ENCODE data around the gene LRP8. TPM values are rescaled to one million over a fixed set of nuclear protein-coding genes. Genes with fewer than 3 reads are reported as not detected.

Gene LRP8
- total RNA-seq, 6 experiments from 2014 or later, result 7.2 to 14.9 (median 13.0) TPM

GRCh38 chr1:53349968-53350852 is 22.3 kb upstream of the LRP8 start:
- Mint-ChIP-seq H3K9me3 (no peaks in the 10 kb centered on the region), H3K27me3 (ENCODE audit: insufficient read depth) (peaks cover 17% of the 10 kb centered on the region), H3K4me1 (ENCODE audit: low read depth) (no peaks in the 10 kb centered on the region), H3K4me3 (no peak overlapping the region), H3K27ac (no peak overlapping the region), H3K36me3 (ENCODE audit: low read depth) (no peaks in the 10 kb centered on the region)
- no peak for DNase-seq
- TF ChIP-seq CTCF (IDR thresholded peaks at IDR 0.05), result no peak

- no peaks in the 10 kb centered on the region for H3K36me3 Mint-ChIP-seq (ENCODE audit: low read depth)
- no peak for TF ChIP-seq CTCF (IDR thresholded peaks at IDR 0.05)
- no peak for DNase-seq
Observed at GRCh38 chr1:53349369-53349835, 21.5 kb upstream of the LRP8 start.

GRCh38 chr1:53348486-53349368 is 20.9 kb upstream of the LRP8 start:
- peaks cover 7% of the 10 kb centered on the region for H3K4me1 Mint-ChIP-seq (ENCODE audit: low read depth)
- no peaks in the 10 kb centered on the region for H3K36me3 Mint-ChIP-seq (ENCODE audit: low read depth)
- no peak overlapping the region for H3K27ac Mint-ChIP-seq
- H3K4me3 Mint-ChIP-seq, result no peak overlapping the region
- no peaks in the 10 kb centered on the region for H3K9me3 Mint-ChIP-seq
- no peak for TF ChIP-seq CTCF (IDR thresholded peaks at IDR 0.05)
- peaks cover 23% of the 10 kb centered on the region for H3K27me3 Mint-ChIP-seq (ENCODE audit: insufficient read depth)
- no peak for DNase-seq

More at GRCh38 chr1:53349369-53349835, 21.5 kb upstream of the LRP8 start:
- Mint-ChIP-seq H3K27me3 (ENCODE audit: insufficient read depth) (peaks cover 23% of the 10 kb centered on the region), H3K9me3 (no peaks in the 10 kb centered on the region), H3K27ac (no peak overlapping the region), H3K4me3 (no peak overlapping the region), H3K4me1 (ENCODE audit: low read depth) (0 out of 2 replicates have a peak, but pooled peaks cover under 1% of the 10 kb centered on the region)

GRCh38 chr1:53346814-53347176 is 18.9 kb upstream of the LRP8 start:
- no peak for DNase-seq
- H3K27me3 Mint-ChIP-seq (ENCODE audit: insufficient read depth), result peaks cover 14% of the 10 kb centered on the region
- no peak for TF ChIP-seq CTCF (IDR thresholded peaks at IDR 0.05)
- H3K36me3 Mint-ChIP-seq (ENCODE audit: low read depth), result no peaks in the 10 kb centered on the region
- no peak overlapping the region for H3K4me3 Mint-ChIP-seq
- no peaks in the 10 kb centered on the region for H3K9me3 Mint-ChIP-seq
- no peak overlapping the region for H3K27ac Mint-ChIP-seq
- peaks cover 13% of the 10 kb centered on the region for H3K4me1 Mint-ChIP-seq (ENCODE audit: low read depth)

GRCh38 chr1:53345996-53346813 is 18.3 kb upstream of the LRP8 start:
- Mint-ChIP-seq H3K4me1 (ENCODE audit: low read depth) (peaks cover 13% of the 10 kb centered on the region), H3K27ac (no peak overlapping the region), H3K4me3 (no peak overlapping the region), H3K9me3 (no peaks in the 10 kb centered on the region), H3K36me3 (ENCODE audit: low read depth) (no peaks in the 10 kb centered on the region), H3K27me3 (ENCODE audit: insufficient read depth) (peaks cover 14% of the 10 kb centered on the region)
- no peak for DNase-seq
- no peak for TF ChIP-seq CTCF (IDR thresholded peaks at IDR 0.05)

Data from HFFc6 (cell line).